GM10248 (cell line): ENCODE results near the gene ANO2.

ENCODE experiments used
- CTCF ChIA-PET: fragments of 300-600 bp; sonication (Branson Sonifier 250); formaldehyde crosslinking; extraction: SDS; loops from one replicate; lab custom pipeline; 2021; ENCODE audit warnings: antibody characterized with exemption; lab: Yijun Ruan, JAX
- POLR2A ChIA-PET: fragments of 350-650 bp; sonication (Branson Sonifier 250); formaldehyde crosslinking; extraction: SDS; loops from one replicate; lab custom pipeline; 2020; ENCODE audit warnings: antibody characterized with exemption; lab: Yijun Ruan, JAX
- DNase-seq: peaks from one replicate; pipeline ENCODE4 v3.0.0; 2012; ENCODE audit errors: extremely low spot score
- CTCF ChIP-seq: IDR thresholded peaks from 2 replicates; pipeline ENCODE4 v1.5.1; 2012; ENCODE audit warnings: mild to moderate bottlenecking, low read depth; ENCODE audit errors: extremely low read depth, missing control alignments, control extremely low read depth

Gene ANO2

GRCh38 chr12:5784462-5785130 is 160.5 kb downstream of the ANO2 start:
- ChIA-PET POLR2A (interaction anchor here (1.4 kb wide), 1 partner anchor 18 kb away, joined by 3 read pairs; no protein-coding TSS in a partner anchor), CTCF (interaction anchor here (1.6 kb wide), 1 partner anchor 9 kb away, joined by 3 read pairs; no protein-coding TSS in a partner anchor)
- no peak for DNase-seq
- TF ChIP-seq CTCF: no peak

- POLR2A ChIA-PET: no interaction called here
- TF ChIP-seq CTCF: no peak
- DNase-seq: no peak
- CTCF ChIA-PET: no interaction called here
Observed at GRCh38 chr12:5783289-5783920, 161.7 kb downstream of the ANO2 start.

- ChIA-PET POLR2A (no interaction called here), CTCF (no interaction called here)
- DNase-seq: no peak
- no peak for TF ChIP-seq CTCF
Observed at GRCh38 chr12:5780536-5780935, 164.5 kb downstream of the ANO2 start.

- DNase-seq: no peak
- TF ChIP-seq CTCF: no peak
- ChIA-PET POLR2A (no interaction called here), CTCF (no interaction called here)
Observed at GRCh38 chr12:5779401-5779800, 165.7 kb downstream of the ANO2 start.

- ChIA-PET CTCF (no interaction called here), POLR2A (no interaction called here)
- no peak for DNase-seq
- no peak for TF ChIP-seq CTCF
Observed at GRCh38 chr12:5778821-5779220, 166.2 kb downstream of the ANO2 start.

- DNase-seq: no peak
- TF ChIP-seq CTCF: no peak
- ChIA-PET POLR2A (no interaction called here), CTCF (interaction anchor here (1.0 to 1.6 kb wide), 4 partner anchors 10 to 33 kb away, joined by 3 to 8 read pairs (median 4); no protein-coding TSS in a partner anchor)
Observed at GRCh38 chr12:5777451-5777850, 167.6 kb downstream of the ANO2 start.
